GM23338 (cell line): ENCODE data around the gene SLC9A3. TPM values are rescaled to one million over a fixed set of nuclear protein-coding genes. Genes with fewer than 3 reads are reported as not detected.

Experiments used
- CREB1 ChIP-seq: fragments of 250-450 bp; sonication (Bioruptor Pico); IDR thresholded peaks from 2 replicates; pipeline ENCODE4 v1.5.0; 2020; ENCODE audit warnings: low read depth, mild to moderate bottlenecking, moderate library complexity
- EZH2 ChIP-seq: fragments of 200-600 bp; sonication (generic); IDR thresholded peaks from one replicate; pipeline ENCODE4 v1.8.0; 2017; ENCODE audit warnings: antibody characterized with exemption, mild to moderate bottlenecking, low read depth; ENCODE audit not compliant: unreplicated experiment
- JUNB ChIP-seq: IDR thresholded peaks from one replicate; pipeline ENCODE4 v1.6.1; 2016; ENCODE audit warnings: antibody characterized with exemption; ENCODE audit not compliant: unreplicated experiment
- REST ChIP-seq: IDR thresholded peaks from one replicate; pipeline ENCODE4 v1.6.1; 2018; ENCODE audit warnings: antibody characterized with exemption; ENCODE audit not compliant: unreplicated experiment
- ZNF331 ChIP-seq: fragments of 250-450 bp; sonication (Bioruptor Pico); IDR thresholded peaks from 2 replicates; pipeline ENCODE4 v1.5.0; 2020; ENCODE audit warnings: low read depth, mild to moderate bottlenecking, moderate library complexity
- ZNF462 ChIP-seq: fragments of 250-450 bp; sonication (Bioruptor Pico); IDR thresholded peaks from 2 replicates; pipeline ENCODE4 v1.5.0; 2020; ENCODE audit warnings: mild to moderate bottlenecking, moderate library complexity
- polyA plus RNA-seq: library from polyadenylated mRNA; unstranded; fragments of >200 nt; fragmentation: Nextera tagmentation; extraction: Ambion mirVana; gene quantifications from 2 replicates; pipeline ENCODE4 v1.2.1, GENCODE V29; 2016
- total RNA-seq: library from RNA; depleted of rRNA; stranded (reverse); fragments of >200 nt; shearing (Covaris generic); gene quantifications from 2 replicates; pipeline ENCODE4 v1.2.3, GENCODE V29; 2014

The SLC9A3 gene
- total and polyA plus RNA-seq, 2 experiments from 2014 or later, result 0.39 to 3.1 TPM

- TF ChIP-seq ZNF462 (CRISPR knock-in tag) (no peak), ZNF331 (CRISPR knock-in tag) (no peak), REST (no peak), JUNB (no peak), EZH2 (no peak), CREB1 (CRISPR knock-in tag) (no peak)
Observed at GRCh38 chr5:446066-446882, 78.0 kb downstream of the SLC9A3 start (continued).
